Thymus (tissue), 11 donors: ENCODE data around the gene IRF2. TPM values are rescaled to one million over a fixed set of nuclear protein-coding genes. Genes with fewer than 3 reads are reported as not detected.

Source experiments
- DNase-seq, 9 donors: peaks; one replicate each; pipeline ENCODE4 v3.0.0-alpha.2; 2013; ENCODE audit warnings: low spot score in 9 of 9, low read depth in 6 of 9, missing footprints in 1 of 9
- H3K27ac ChIP-seq, 2 donors: one replicate each; pipeline ENCODE4 v1.5.1; 2013; ENCODE audit warnings: control low read depth in 1 of 2, low read depth in 1 of 2, low read length in 1 of 2, mild to moderate bottlenecking in 1 of 2, moderate library complexity in 1 of 2
- H3K27me3 ChIP-seq, 2 donors: one replicate each; pipeline ENCODE4 v1.5.1; 2013; ENCODE audit warnings: low read length in 1 of 2; ENCODE audit not compliant: control insufficient read depth in 2 of 2, insufficient read depth in 1 of 2
- H3K36me3 ChIP-seq, 2 donors: one replicate each; pipeline ENCODE4 v1.5.1; 2013; ENCODE audit warnings: low read length in 1 of 2, mild to moderate bottlenecking in 1 of 2, moderate library complexity in 1 of 2; ENCODE audit not compliant: control insufficient read depth in 2 of 2, insufficient read depth in 2 of 2
- H3K4me1 ChIP-seq, 2 donors: one replicate each; pipeline ENCODE4 v1.5.1; 2013; ENCODE audit warnings: low read length in 2 of 2; ENCODE audit not compliant: control insufficient read depth in 2 of 2, insufficient read depth in 2 of 2
- H3K4me3 ChIP-seq, 2 donors: one replicate each; pipeline ENCODE4 v1.5.1; 2013; ENCODE audit warnings: low read length in 2 of 2, control low read depth in 1 of 2, mild to moderate bottlenecking in 1 of 2
- H3K9me3 ChIP-seq, 2 donors: one replicate each; pipeline ENCODE4 v1.5.1; 2013; ENCODE audit warnings: low read length in 1 of 2, mild to moderate bottlenecking in 1 of 2; ENCODE audit not compliant: control insufficient read depth in 2 of 2, insufficient read depth in 1 of 2
- WGBS: extraction: QIAGEN DNeasy Blood & Tissue Kit; methylation state at CpG from one replicate; pipeline ENCODE4 v1.1.7; 2013; 5-methylcytosine and 5-hydroxymethylcytosine counted together
- polyA plus RNA-seq: library from polyadenylated mRNA; stranded (reverse); fragments of 200-250 nt; gene quantifications from one replicate; pipeline ENCODE4 v1.2.3, GENCODE V29; 2013
- total RNA-seq: library from RNA; stranded (reverse); fragments of 120-200 nt; gene quantifications from one replicate; pipeline ENCODE4 v1.2.4, GENCODE V29; 2013
- donor health status: healthy.

The IRF2 gene
- total and polyA plus RNA-seq, 2 donors: 39.2 to 42.2 TPM

GRCh38 chr4:184440595-184441358, 33.6 kb downstream of the IRF2 start:
- Histone ChIP-seq H3K4me1 (peaks cover 10 to 33% of the 10 kb centered on the region in 2 donors), H3K4me3 (no peak overlapping the region), H3K9me3 (no peaks in the 10 kb centered on the region), H3K27ac (no peak overlapping the region), H3K36me3 (peaks cover 0 to 7% of the 10 kb centered on the region in 2 donors), H3K27me3 (no peaks in the 10 kb centered on the region)
- 97% methylated on average over 8 of the region's 8 CpGs for WGBS
- no peak for DNase-seq

GRCh38 chr4:184439856-184440594, 34.3 kb downstream of the IRF2 start:
- 91% methylated on average over 20 of the region's 20 CpGs for WGBS
- Histone ChIP-seq H3K27ac (no peak overlapping the region), H3K9me3 (no peaks in the 10 kb centered on the region), H3K36me3 (peaks cover 0 to 7% of the 10 kb centered on the region in 2 donors), H3K4me3 (no peak overlapping the region), H3K4me1 (peaks cover 8 to 29% of the 10 kb centered on the region in 2 donors), H3K27me3 (no peaks in the 10 kb centered on the region)
- DNase-seq: no peak

- Histone ChIP-seq H3K9me3 (no peaks in the 10 kb centered on the region), H3K27ac (no peak overlapping the region), H3K27me3 (no peaks in the 10 kb centered on the region), H3K4me1 (peaks cover 6 to 25% of the 10 kb centered on the region in 2 donors), H3K36me3 (peaks cover 0 to 13% of the 10 kb centered on the region in 2 donors), H3K4me3 (no peak overlapping the region)
- WGBS: 97% methylated on average over 4 of the region's 4 CpGs
- DNase-seq: no peak
These were observed 35.0 kb downstream of the IRF2 start for GRCh38 chr4:184439386-184439785.

DNA sequence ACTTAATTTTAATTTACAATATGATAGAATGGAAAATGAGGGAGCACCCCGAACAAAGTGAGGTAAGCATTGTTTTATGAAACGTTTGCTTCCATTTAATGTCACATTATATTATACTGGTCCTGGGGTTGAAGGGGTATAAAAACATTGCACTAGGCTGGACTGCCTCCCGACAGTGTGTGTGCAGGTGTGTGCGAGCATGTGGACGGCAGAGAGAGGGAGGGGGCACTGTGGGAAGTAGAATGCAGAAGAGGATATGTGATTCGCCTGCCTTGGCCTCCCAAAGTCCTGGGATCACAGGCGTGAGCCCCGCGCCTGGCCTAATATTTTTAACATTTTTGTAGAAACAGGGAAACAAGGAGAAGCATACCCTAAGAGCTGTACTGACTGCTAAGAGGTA, 36.0 kb downstream of the IRF2 start:
- H3K36me3 ChIP-seq: peaks cover 0 to 13% of the 10 kb centered on the region in 2 donors
- 57% methylated on average over 9 of the region's 9 CpGs for WGBS
- no peak overlapping the region for H3K4me3 ChIP-seq
- no peaks in the 10 kb centered on the region for H3K27me3 ChIP-seq
- peaks cover 6 to 25% of the 10 kb centered on the region in 2 donors for H3K4me1 ChIP-seq
- H3K27ac ChIP-seq: peak overlapping the region in 1 of 2 donors; percentile 12
- H3K9me3 ChIP-seq: no peaks in the 10 kb centered on the region
- DNase-seq: no peak

GRCh38 chr4:184437565-184438265, 36.6 kb downstream of the IRF2 start:
- H3K4me3 ChIP-seq: no peak overlapping the region
- WGBS: 66% methylated on average over 11 of the region's 11 CpGs
- H3K27me3 ChIP-seq: no peaks in the 10 kb centered on the region
- no peaks in the 10 kb centered on the region for H3K9me3 ChIP-seq
- H3K27ac ChIP-seq: peak overlapping the region in 1 of 2 donors; percentile 12
- peaks cover 6 to 25% of the 10 kb centered on the region in 2 donors for H3K4me1 ChIP-seq
- peak in 2 of 9 donors; percentile 18 to 50 for DNase-seq
- H3K36me3 ChIP-seq: peaks cover 0 to 13% of the 10 kb centered on the region in 2 donors

- Histone ChIP-seq H3K4me1 (peaks cover 6 to 15% of the 10 kb centered on the region in 2 donors), H3K27ac (no peak overlapping the region), H3K9me3 (no peaks in the 10 kb centered on the region), H3K36me3 (peaks cover 0 to 7% of the 10 kb centered on the region in 2 donors), H3K27me3 (no peaks in the 10 kb centered on the region), H3K4me3 (no peak overlapping the region)
- no peak for DNase-seq
- 87% methylated on average over 6 of the region's 6 CpGs for WGBS
These were observed 39.8 kb downstream of the IRF2 start for GRCh38 chr4:184434501-184435066.

- H3K4me3 ChIP-seq: no peak overlapping the region
- H3K9me3 ChIP-seq: no peaks in the 10 kb centered on the region
- H3K27me3 ChIP-seq: no peaks in the 10 kb centered on the region
- WGBS: 98% methylated on average over 13 of the region's 13 CpGs
- no peak for DNase-seq
- H3K27ac ChIP-seq: no peak overlapping the region
- peaks cover 3 to 9% of the 10 kb centered on the region in 2 donors for H3K36me3 ChIP-seq
- peaks cover 6 to 15% of the 10 kb centered on the region in 2 donors for H3K4me1 ChIP-seq
These were observed 40.3 kb downstream of the IRF2 start for GRCh38 chr4:184434021-184434420.

GRCh38 chr4:184433258-184433892, 41.0 kb downstream of the IRF2 start:
- Histone ChIP-seq H3K4me3 (no peak overlapping the region), H3K36me3 (peaks cover 9 to 14% of the 10 kb centered on the region in 2 donors), H3K9me3 (no peaks in the 10 kb centered on the region), H3K27me3 (no peaks in the 10 kb centered on the region), H3K27ac (no peak overlapping the region), H3K4me1 (peaks cover 6 to 11% of the 10 kb centered on the region in 2 donors)
- 96% methylated on average over 17 of the region's 17 CpGs for WGBS
- DNase-seq: no peak
